Endothelial cell of umbilical vein (primary cell): ENCODE data around the gene DLL1.

ENCODE experiments used
- CTCF ChIP-seq, 2 donors: IDR thresholded peaks; 1 replicate in 1 of 2; 2 replicates in 1 of 2; pipeline ENCODE4 v1.5.1; 2011; ENCODE audit warnings: low read length in 2 of 2, mild to moderate bottlenecking in 2 of 2, moderate library complexity in 2 of 2, control low read depth in 1 of 2, inconsistent platforms in 1 of 2, low read depth in 1 of 2; ENCODE audit not compliant: insufficient read depth in 1 of 2; ENCODE audit errors: extremely low read depth in 1 of 2
- EZH2 ChIP-seq: IDR thresholded peaks from 2 replicates; pipeline ENCODE4 v1.6.1; 2012; ENCODE audit warnings: borderline replicate concordance, low read depth, mild to moderate bottlenecking, moderate library complexity, low read length, inconsistent platforms; ENCODE audit not compliant: severe bottlenecking
- GATA2 ChIP-seq: IDR thresholded peaks from 2 replicates; pipeline ENCODE4 v1.7.0; 2011; ENCODE audit warnings: low read depth, mild to moderate bottlenecking, moderate library complexity, mixed read lengths, low read length; ENCODE audit not compliant: insufficient read length, insufficient read depth
- JUN ChIP-seq: IDR thresholded peaks from 2 replicates; pipeline ENCODE4 v1.6.1; 2011; ENCODE audit warnings: borderline replicate concordance, low read depth; ENCODE audit not compliant: insufficient read length, insufficient read depth
- MAX ChIP-seq: IDR thresholded peaks from 2 replicates; pipeline ENCODE4 v1.6.1; 2011; ENCODE audit not compliant: insufficient read depth, insufficient read length
- MYC ChIP-seq: IDR thresholded peaks from one replicate; pipeline ENCODE4 v1.6.1; 2011; ENCODE audit warnings: mild to moderate bottlenecking, low read depth, low read length
- POLR2A ChIP-seq: IDR thresholded peaks from 2 replicates; pipeline ENCODE4 v1.6.1; 2012; ENCODE audit warnings: low read depth, mild to moderate bottlenecking, control low read depth, low read length
- POLR2AphosphoS5 ChIP-seq: IDR thresholded peaks from 2 replicates; pipeline ENCODE4 v1.6.1; 2012; ENCODE audit warnings: low read depth, mild to moderate bottlenecking, control low read depth, low read length, moderate library complexity; ENCODE audit not compliant: insufficient read depth

GRCh38 chr6:170292407-170293158, 1.7 kb upstream of the DLL1 start:
- TF ChIP-seq CTCF (IDR thresholded peaks at IDR 0.05; ENCODE audit: extremely low read depth in 1 of 2, insufficient read depth in 1 of 2, low read depth in 1 of 2, low read length in 2 of 2) (no peak), POLR2A (no peak), POLR2AphosphoS5 (no peak), MAX (no peak), EZH2 (no peak), MYC (no peak), JUN (no peak), GATA2 (no peak)
